ENCODE results near the gene CIAPIN1. TPM values are rescaled to one million over a fixed set of nuclear protein-coding genes. Genes with fewer than 3 reads are reported as not detected.
A peak's percentile ranks its signal among the peaks of the same experiment; 100 is the strongest.

Gene CIAPIN1
- total RNA-seq = 10 to 100 TPM; 19.1 to 32.4 (median 25.8) TPM

- TF ChIP-seq POLR2A (IDR thresholded peaks at IDR 0.05) (peak; percentile 88 to 89), CTCF (IDR thresholded peaks at IDR 0.05) (peak in 1 of 4 experiments; percentile 29), EP300 (IDR thresholded peaks at IDR 0.05) (no peak), POLR2AphosphoS5 (IDR thresholded peaks at IDR 0.05) (peak; percentile 82)
- 0% methylated on average over 6 to 8 of the region's 68 CpGs for WGBS, 2 donors (ENCODE audit: low coverage in 1 of 2)
- Histone ChIP-seq H3K27me3 (no peaks in the 10 kb centered on the region), H3K9me3 (no peaks in the 10 kb centered on the region), H3K27ac (peak within 1 kb of the TSS; percentile 85 to 95 (median 94)), H3K4me3 (peak within 1 kb of the TSS; percentile 81 to 88), H3K4me1 (peaks cover 0 to 55% (median 12%) of the 10 kb centered on the region in 3 donors), H3K36me3 (peaks cover 0 to 18% of the 10 kb centered on the region in 2 donors)
- peak; percentile 99 for ATAC-seq
Observed at GRCh38 chr16:57447186-57447962, at the start of gene CIAPIN1, which contains the start of gene COQ9. CIAPIN1 (minus strand) TSS chr16:57447385; CDS start chr16:57440928, 6,457 bp downstream. COQ9 (plus strand) TSS chr16:57447479; CDS start chr16:57447506, 27 bp downstream.

- Histone ChIP-seq H3K36me3 (no peaks in the 10 kb centered on the region), H3K27me3 (no peaks in the 10 kb centered on the region), H3K4me3 (no peak overlapping the region), H3K9me3 (no peaks in the 10 kb centered on the region), H3K4me1 (no peaks in the 10 kb centered on the region), H3K27ac (no peak overlapping the region)
- TF ChIP-seq POLR2A (IDR thresholded peaks at IDR 0.05) (no peak), POLR2AphosphoS5 (IDR thresholded peaks at IDR 0.05) (no peak), CTCF (IDR thresholded peaks at IDR 0.05) (no peak), EP300 (IDR thresholded peaks at IDR 0.05) (no peak)
- ATAC-seq = no peak
- WGBS, 2 donors (ENCODE audit: low coverage in 1 of 2) = 87% methylated on average over 4 of the region's 4 CpGs; no CpG with 5 or more reads in 1 of the 2 donors
Observed at GRCh38 chr16:57493767-57494166, 46.6 kb upstream of the CIAPIN1 start.

- no peaks in the 10 kb centered on the region for H3K9me3 ChIP-seq
- 94 to 100% methylated on average over 4 of the region's 5 CpGs for WGBS, 2 donors (ENCODE audit: low coverage in 1 of 2)
- no peak for TF ChIP-seq POLR2A (IDR thresholded peaks at IDR 0.05)
- no peak for TF ChIP-seq POLR2AphosphoS5 (IDR thresholded peaks at IDR 0.05)
- TF ChIP-seq EP300 (IDR thresholded peaks at IDR 0.05) = no peak
- TF ChIP-seq CTCF (IDR thresholded peaks at IDR 0.05) = no peak
- H3K36me3 ChIP-seq = no peaks in the 10 kb centered on the region
- no peak overlapping the region for H3K4me3 ChIP-seq
- H3K4me1 ChIP-seq = peaks cover 0 to 28% (median 16%) of the 10 kb centered on the region in 3 donors
- H3K27ac ChIP-seq = no peak overlapping the region
- H3K27me3 ChIP-seq = no peaks in the 10 kb centered on the region
- no peak for ATAC-seq
Observed at GRCh38 chr16:57489229-57489628, 42.0 kb upstream of the CIAPIN1 start.

- ATAC-seq = no peak
- TF ChIP-seq CTCF (IDR thresholded peaks at IDR 0.05) (no peak), EP300 (IDR thresholded peaks at IDR 0.05) (no peak), POLR2AphosphoS5 (IDR thresholded peaks at IDR 0.05) (no peak), POLR2A (IDR thresholded peaks at IDR 0.05) (no peak)
- no peaks in the 10 kb centered on the region for H3K27me3 ChIP-seq
- peak overlapping the region; percentile 53 to 80 for H3K4me3 ChIP-seq
- peaks cover 0 to 33% (median 16%) of the 10 kb centered on the region in 3 donors for H3K4me1 ChIP-seq
- no peaks in the 10 kb centered on the region for H3K36me3 ChIP-seq
- WGBS, 2 donors (ENCODE audit: low coverage in 1 of 2) = 68 to 88% methylated on average over 3 to 4 of the region's 8 CpGs
- H3K9me3 ChIP-seq = no peaks in the 10 kb centered on the region
- peak overlapping the region in 3 of 4 donors; percentile 72 to 82 (median 73) for H3K27ac ChIP-seq
Observed at GRCh38 chr16:57486858-57487834, 40.0 kb upstream of the CIAPIN1 start.
